GM21381 (cell line): Measurements from ENCODE around the gene NES.

ENCODE experiments used
- ATAC-seq: cut with Tn5 transposase; IDR thresholded peaks from one replicate; pipeline ENCODE4 v1.9.1; 2021; ENCODE audit warnings: mild to moderate bottlenecking, moderate library complexity; ENCODE audit not compliant: unreplicated experiment

NES gene

GRCh38 chr1:156684227-156684782 is 7.1 kb upstream of the NES start:
- ATAC-seq, result no peak

GRCh38 chr1:156682166-156682890 is 5.1 kb upstream of the NES start:
- ATAC-seq, result no peak

GRCh38 chr1:156681196-156681960 is 4.2 kb upstream of the NES start:
- no peak for ATAC-seq

- no peak for ATAC-seq
Measured at GRCh38 chr1:156680056-156680455, 2.8 kb upstream of the NES start.

- no peak for ATAC-seq
Measured at GRCh38 chr1:156677616-156678596, 699 bp upstream of the NES start.

GRCh38 chr1:156676114-156676819 is 940 bp downstream of the NES start:
- no peak for ATAC-seq

- ATAC-seq, result no peak
Measured at GRCh38 chr1:156675210-156676113, 1.7 kb downstream of the NES start.

- no peak for ATAC-seq
Measured at GRCh38 chr1:156673387-156674121, 3.7 kb downstream of the NES start.

GRCh38 chr1:156671804-156672203 is 5.4 kb downstream of the NES start:
- no peak for ATAC-seq

- ATAC-seq, result no peak
Measured at GRCh38 chr1:156670791-156671190, 6.4 kb downstream of the NES start.

GRCh38 chr1:156670359-156670758 is 6.8 kb downstream of the NES start:
- ATAC-seq, result no peak

- no peak for ATAC-seq
Measured at GRCh38 chr1:156669794-156670193, 7.4 kb downstream of the NES start.

- ATAC-seq, result no peak
Measured at GRCh38 chr1:156668801-156669637, 8.2 kb downstream of the NES start.

- ATAC-seq, result no peak
Measured at GRCh38 chr1:156667968-156668709, 9.1 kb downstream of the NES start.

- no peak for ATAC-seq
Measured at GRCh38 chr1:156667610-156667967, 9.6 kb downstream of the NES start.

- no peak for ATAC-seq
Measured at GRCh38 chr1:156666862-156667609, 10.2 kb downstream of the NES start.
